ENCODE measurements around the gene ATL1. TPM values are rescaled to one million over a fixed set of nuclear protein-coding genes. Genes with fewer than 3 reads are reported as not detected.

ATL1 gene
- total and polyA plus RNA-seq, 2 of the 4 experiments (the other 2 are of a cell fraction): 6.0 to 12.2 TPM

DNA sequence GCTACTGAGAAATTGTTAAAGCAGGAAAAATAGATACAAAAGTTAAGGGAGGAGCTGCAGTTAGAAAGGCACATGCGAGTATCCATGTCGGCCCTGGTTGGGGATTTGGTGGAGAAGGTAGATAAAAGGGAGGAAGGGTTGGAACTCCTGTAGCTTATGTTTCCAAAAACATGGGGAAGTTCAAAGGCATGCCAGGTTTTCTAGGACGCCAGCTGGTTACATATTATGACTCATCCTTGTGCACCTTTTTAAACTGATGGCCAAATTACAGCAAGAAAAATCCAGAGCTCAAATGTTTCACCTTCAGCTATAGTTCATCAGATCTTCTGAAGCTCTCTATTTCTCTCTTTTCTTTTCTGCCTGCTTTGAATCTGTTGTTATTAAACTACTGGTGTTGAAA lies 14.3 kb upstream of the ATL1 start:
- Histone ChIP-seq H2BK120ac (ENCODE audit: low read depth, low read length) (no peak overlapping the region), H4K20me1 (ENCODE audit: insufficient read depth, low read length) (no peaks in the 10 kb centered on the region), H3K79me1 (ENCODE audit: low read depth in 1 of 2, low read length in 2 of 2) (no peaks in the 10 kb centered on the region), H3K27me3 (ENCODE audit: control insufficient read depth, insufficient read depth, low read length) (no peaks in the 10 kb centered on the region; the same call in 1 of the 2 replicates), H3K23ac (ENCODE audit: low read depth, low read length) (no peak overlapping the region), H3K36me3 (ENCODE audit: control insufficient read depth, insufficient read depth, low read length) (no peaks in the 10 kb centered on the region), H4K5ac (ENCODE audit: low read depth, low read length) (no peak overlapping the region), H2AFZ (replicated peaks; ENCODE audit: low read length, poor library complexity) (no peak overlapping the region), H4K8ac (ENCODE audit: low read depth in 2 of 2, low read length in 2 of 2) (no peak overlapping the region), H2BK20ac (ENCODE audit: low read depth, low read length) (no peak overlapping the region), H2AK5ac (ENCODE audit: low read depth, low read length) (no peak overlapping the region), H3K27ac (ENCODE audit: insufficient read depth, low read length) (no peak overlapping the region), H3K9me3 (ENCODE audit: control insufficient read depth, insufficient read depth, low read length) (no peaks in the 10 kb centered on the region), H3K4me2 (ENCODE audit: low read depth, low read length) (no peak overlapping the region), H3K4me1 (ENCODE audit: control insufficient read depth, insufficient read depth, low read length) (no peaks in the 10 kb centered on the region), H2AK9ac (replicated peaks; ENCODE audit: low read depth, low read length, poor library complexity) (no peak overlapping the region), H3K18ac (ENCODE audit: low read depth, low read length) (no peak overlapping the region), H3K56ac (ENCODE audit: extremely low read depth, insufficient read depth, low read length) (no peak overlapping the region), H3K9ac (ENCODE audit: low read depth, low read length) (no peak overlapping the region), H4K91ac (ENCODE audit: insufficient read depth, low read depth, low read length) (no peak overlapping the region), H2BK5ac (ENCODE audit: low read depth, low read length, poor library complexity, severe bottlenecking) (no peak overlapping the region), H3K4me3 (ENCODE audit: insufficient read depth, low read depth, low read length) (no peak overlapping the region), H3K4ac (ENCODE audit: low read depth, low read length) (no peak overlapping the region), H3K9me1 (ENCODE audit: insufficient read depth, low read length) (no peaks in the 10 kb centered on the region), H2BK15ac (ENCODE audit: low read depth, low read length) (no peak overlapping the region), H3K14ac (replicated peaks; ENCODE audit: low read depth, low read length) (no peak overlapping the region)
- DNase-seq (no peak), ATAC-seq (ENCODE audit: low read depth) (no peak)
- intact Hi-C loops (cut with micrococcal nuclease): no loop called here
- BruUV-seq (replicated peaks): no TSS peak
- POLR2A ChIA-PET (ENCODE audit: unreplicated experiment): no interaction called here
- TF ChIP-seq RAD21 (IDR thresholded peaks at IDR 0.05; ENCODE audit: low read length) (no peak), MAZ (IDR thresholded peaks at IDR 0.05; ENCODE audit: borderline replicate concordance, low read depth, low read length) (no peak), SMC3 (IDR thresholded peaks at IDR 0.05; ENCODE audit: low read depth, low read length) (no peak), FOS (IDR thresholded peaks at IDR 0.05; ENCODE audit: low read depth, low read length) (peak; percentile 18; the same call in 1 of the 2 replicates)
- TF ChIP-seq, protein P1, sequence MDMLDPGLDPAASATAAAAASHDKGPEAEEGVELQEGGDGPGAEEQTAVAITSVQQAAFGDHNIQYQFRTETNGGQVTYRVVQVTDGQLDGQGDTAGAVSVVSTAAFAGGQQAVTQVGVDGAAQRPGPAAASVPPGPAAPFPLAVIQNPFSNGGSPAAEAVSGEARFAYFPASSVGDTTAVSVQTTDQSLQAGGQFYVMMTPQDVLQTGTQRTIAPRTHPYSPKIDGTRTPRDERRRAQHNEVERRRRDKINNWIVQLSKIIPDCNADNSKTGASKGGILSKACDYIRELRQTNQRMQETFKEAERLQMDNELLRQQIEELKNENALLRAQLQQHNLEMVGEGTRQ (IDR thresholded peaks at IDR 0.05; ENCODE audit: low read depth, low read length): no peak
- WGBS, 2 experiments (ENCODE audit: extremely low coverage in 2 of 2, insufficient read length in 1 of 2): no CpG with 5 or more reads among the region's 3 CpGs
- CTCF ChIA-PET: interaction anchor here (1.0 kb wide), 1 partner anchor 221 kb away, joined by 3 read pairs; no protein-coding TSS in a partner anchor
- dilution Hi-C loops (cut with HindIII; ENCODE audit: low sequenced_read_pairs, unreplicated experiment): no loop called here
- in situ Hi-C loops (cut with MboI; ENCODE audit: low sequenced_read_pairs): no loop called here

All from IMR-90 (cell line).